COLO829 (cell line): ENCODE data around the gene YIPF2.

Experiments used
- DNase-seq: peaks from one replicate; pipeline ENCODE4 v3.0.0; 2012; ENCODE audit warnings: low spot score

The YIPF2 gene

DNA sequence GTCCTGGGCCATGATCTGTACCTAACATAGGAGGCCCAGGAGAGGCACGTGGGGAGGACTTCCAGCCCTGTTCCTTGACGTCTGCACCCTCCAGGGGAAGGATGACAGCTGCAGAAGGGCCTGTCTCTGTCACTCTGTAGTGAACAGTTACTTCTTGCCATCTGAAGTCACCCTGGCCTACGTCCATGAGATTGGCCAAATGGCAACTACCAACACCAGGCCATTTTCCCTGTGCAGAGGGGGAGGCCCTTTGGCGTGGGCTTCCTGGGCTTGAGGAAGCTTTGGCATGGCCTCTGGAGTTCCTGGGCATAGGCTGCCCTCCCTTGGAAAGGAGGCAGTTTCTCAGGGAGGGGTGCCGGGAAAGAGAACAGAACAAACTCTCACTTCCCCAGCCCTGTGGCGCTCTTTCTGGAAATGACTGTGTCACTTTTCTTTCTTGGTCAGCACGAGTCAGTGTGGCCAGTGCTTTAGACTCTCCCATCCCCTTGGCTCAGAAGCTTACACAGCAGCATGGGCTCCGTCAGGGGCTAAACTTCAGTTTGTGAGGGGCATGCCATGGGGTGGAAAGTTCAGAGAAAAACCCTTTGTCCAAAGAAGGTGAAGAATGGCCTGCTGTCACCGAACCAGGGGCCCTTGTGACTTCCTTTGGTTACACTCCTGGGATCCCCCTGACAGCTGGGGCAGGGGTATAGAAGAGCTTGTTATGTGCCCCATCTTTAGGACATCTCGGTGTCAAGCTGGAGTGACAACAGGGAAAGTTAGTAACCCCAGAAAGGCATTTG, 51.8 kb downstream of the YIPF2 start:
- DNase-seq: no peak

DNA sequence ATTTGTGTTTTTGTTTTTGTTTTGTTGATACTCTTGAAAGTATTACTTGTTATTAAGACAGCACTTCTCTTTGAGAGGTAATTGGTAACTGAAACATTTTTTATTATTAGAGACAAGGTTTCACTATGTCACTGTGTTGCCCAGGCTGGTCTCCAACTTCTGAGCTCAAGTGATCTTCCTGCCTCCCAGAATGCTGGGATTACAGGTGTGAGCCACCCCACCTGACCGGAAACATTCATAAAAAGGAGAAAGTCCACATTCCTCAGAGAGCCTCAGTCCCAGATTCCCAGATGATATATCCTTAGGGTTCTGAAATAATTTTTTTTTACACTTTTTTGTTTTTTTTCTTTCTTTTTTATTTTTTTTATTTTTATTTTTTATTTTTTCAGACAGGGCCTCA, 54.4 kb downstream of the YIPF2 start:
- no peak for DNase-seq

DNA sequence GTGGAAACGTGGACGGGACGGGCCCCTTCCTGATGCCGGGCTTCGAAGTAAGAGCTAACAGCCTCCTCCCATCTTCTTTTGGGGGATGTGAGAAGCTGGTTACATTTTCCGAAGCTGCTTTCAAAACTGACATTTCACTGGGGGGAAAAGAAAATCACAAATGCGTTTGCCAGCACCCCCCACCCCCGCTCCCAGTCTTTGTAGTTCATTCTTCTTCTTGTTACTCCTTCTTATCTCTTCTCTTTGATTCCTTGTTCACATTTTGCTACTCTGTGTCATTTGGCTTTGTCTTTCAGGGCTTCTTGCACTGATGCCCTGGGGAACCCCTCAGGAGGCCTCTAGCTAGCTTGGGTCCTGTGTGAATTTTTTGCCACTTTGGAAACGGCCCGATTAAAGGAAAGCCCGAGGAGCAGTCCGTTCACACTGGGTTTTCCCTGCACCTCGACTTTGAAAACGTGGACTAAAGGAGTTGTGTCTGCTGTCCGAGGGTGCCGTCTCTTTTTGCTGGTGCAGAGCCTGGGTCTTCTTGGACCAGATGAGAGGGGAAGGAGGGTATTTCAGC, 55.8 kb downstream of the YIPF2 start:
- DNase-seq: no peak
